Endodermal cell (in vitro differentiated cells): ENCODE results near the gene TBXAS1. TPM values are rescaled to one million over a fixed set of nuclear protein-coding genes. Genes with fewer than 3 reads are reported as not detected.

Source experiments
- DNase-seq: peaks from one replicate; pipeline ENCODE4 v3.0.0-alpha.2; 2017
- H3K27ac ChIP-seq: 2 replicates; pipeline ENCODE4 v1.5.1; 2013; ENCODE audit warnings: mild to moderate bottlenecking, low read depth, low read length, moderate library complexity
- H3K27me3 ChIP-seq: 2 replicates; pipeline ENCODE4 v1.6.1; 2013; ENCODE audit warnings: mild to moderate bottlenecking, low read length, moderate library complexity; ENCODE audit not compliant: insufficient read depth, control insufficient read depth, poor library complexity, severe bottlenecking
- H3K36me3 ChIP-seq: 2 replicates; pipeline ENCODE4 v1.7.0; 2013; ENCODE audit warnings: mild to moderate bottlenecking, low read length, moderate library complexity; ENCODE audit not compliant: control insufficient read depth, insufficient read depth
- H3K4me1 ChIP-seq: one replicate; pipeline ENCODE4 v1.7.0; 2013; ENCODE audit warnings: low read length; ENCODE audit not compliant: control insufficient read depth, insufficient read depth
- H3K4me3 ChIP-seq: 2 replicates; pipeline ENCODE4 v1.5.1; 2013; ENCODE audit warnings: mild to moderate bottlenecking, low read length, moderate library complexity
- H3K9ac ChIP-seq: 2 replicates; pipeline ENCODE4 v1.6.1; 2013; ENCODE audit warnings: mild to moderate bottlenecking, low read length, moderate library complexity; ENCODE audit not compliant: poor library complexity, severe bottlenecking; ENCODE audit errors: extremely low read depth
- H3K9me3 ChIP-seq: 2 replicates; pipeline ENCODE4 v1.6.1; 2013; ENCODE audit warnings: mild to moderate bottlenecking, low read length, moderate library complexity; ENCODE audit not compliant: control insufficient read depth
- H3K27ac Mint-ChIP-seq: 2 replicates; pipeline ENCODE4 v1.8.0; 2020; ENCODE audit warnings: mixed read lengths
- H3K27me3 Mint-ChIP-seq: 2 replicates; pipeline ENCODE4 v1.8.0; 2021; ENCODE audit warnings: mild to moderate bottlenecking, mixed read lengths; ENCODE audit not compliant: insufficient read depth
- H3K36me3 Mint-ChIP-seq: 2 replicates; pipeline ENCODE4 v1.8.0; 2020; ENCODE audit warnings: low read depth, mixed read lengths
- H3K4me1 Mint-ChIP-seq: 2 replicates; pipeline ENCODE4 v1.8.0; 2020; ENCODE audit warnings: mixed read lengths
- H3K4me3 Mint-ChIP-seq: 2 replicates; pipeline ENCODE4 v1.8.0; 2020; ENCODE audit warnings: mild to moderate bottlenecking, moderate library complexity, mixed read lengths
- H3K9me3 Mint-ChIP-seq: 2 replicates; pipeline ENCODE4 v1.8.0; 2020; ENCODE audit warnings: mild to moderate bottlenecking, mixed read lengths
- WGBS, 2 experiments: methylation state at CpG; one replicate each; pipeline versions ENCODE4 v1.1.5 to v1.1.7; 2013; ENCODE audit warnings: missing lambda C conversion rate in 2 of 2, mixed read lengths in 1 of 2; ENCODE audit not compliant: insufficient coverage in 1 of 2, insufficient read length in 1 of 2; 5-methylcytosine and 5-hydroxymethylcytosine counted together
- total RNA-seq, 2 donors: library from RNA; stranded (reverse); fragmentation: NEBNext Ultra II Directional in 1 of 2; extraction: Animal tissue kit (Norgen Biotek cat#: 25700) in 1 of 2; gene quantifications; 2 replicates in 1 of 2; 3 replicates in 1 of 2; pipeline ENCODE4 v1.2.1, GENCODE V29; 2021
- TF ChIP-seq, protein P1 (sequence below): fragments of 200-600 bp; sonication (generic); conservative IDR thresholded peaks from 2 replicates; pipeline ENCODE4 v1.5.0; 2021; ENCODE audit warnings: antibody characterized with exemption, mild to moderate bottlenecking

The TBXAS1 gene
- total RNA-seq, 2 donors from 2014 or later: 7.6 to 13.5 TPM

DNA sequence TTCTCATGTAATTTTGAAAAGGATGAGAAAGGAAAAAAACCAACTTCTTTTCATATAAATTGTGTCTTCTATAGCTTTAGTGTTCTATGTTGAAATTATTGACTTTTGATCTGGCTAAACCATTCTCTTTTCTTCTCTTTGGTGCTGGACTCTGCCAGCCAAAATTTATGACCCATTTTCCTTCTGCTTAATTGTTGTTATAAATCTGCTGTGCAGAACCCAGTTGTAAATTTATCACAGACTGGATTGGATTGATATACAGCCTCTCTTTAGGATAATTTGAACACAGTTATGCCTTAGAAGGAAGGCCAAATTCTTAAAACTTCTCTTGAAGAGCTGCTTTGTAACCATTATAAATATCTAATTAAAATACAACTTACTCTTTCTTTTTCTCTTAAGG is 139.9 kb downstream of the TBXAS1 start:
- Mint-ChIP-seq H3K4me3 (no peak overlapping the region), H3K27ac (no peak overlapping the region), H3K9me3 (no peaks in the 10 kb centered on the region), H3K36me3 (no peaks in the 10 kb centered on the region), H3K4me1 (peaks cover 21% of the 10 kb centered on the region), H3K27me3 (peaks cover 2% of the 10 kb centered on the region)
- no peak overlapping the region for H3K9ac ChIP-seq
- DNase-seq: no peak
- H3K4me3 ChIP-seq: no peak overlapping the region
- peaks cover 9% of the 10 kb centered on the region for H3K4me1 ChIP-seq
- no peaks in the 10 kb centered on the region for H3K36me3 ChIP-seq
- H3K9me3 ChIP-seq: no peaks in the 10 kb centered on the region
- H3K27ac ChIP-seq: no peak overlapping the region
- no peaks in the 10 kb centered on the region for H3K27me3 ChIP-seq
- TF ChIP-seq, protein P1, sequence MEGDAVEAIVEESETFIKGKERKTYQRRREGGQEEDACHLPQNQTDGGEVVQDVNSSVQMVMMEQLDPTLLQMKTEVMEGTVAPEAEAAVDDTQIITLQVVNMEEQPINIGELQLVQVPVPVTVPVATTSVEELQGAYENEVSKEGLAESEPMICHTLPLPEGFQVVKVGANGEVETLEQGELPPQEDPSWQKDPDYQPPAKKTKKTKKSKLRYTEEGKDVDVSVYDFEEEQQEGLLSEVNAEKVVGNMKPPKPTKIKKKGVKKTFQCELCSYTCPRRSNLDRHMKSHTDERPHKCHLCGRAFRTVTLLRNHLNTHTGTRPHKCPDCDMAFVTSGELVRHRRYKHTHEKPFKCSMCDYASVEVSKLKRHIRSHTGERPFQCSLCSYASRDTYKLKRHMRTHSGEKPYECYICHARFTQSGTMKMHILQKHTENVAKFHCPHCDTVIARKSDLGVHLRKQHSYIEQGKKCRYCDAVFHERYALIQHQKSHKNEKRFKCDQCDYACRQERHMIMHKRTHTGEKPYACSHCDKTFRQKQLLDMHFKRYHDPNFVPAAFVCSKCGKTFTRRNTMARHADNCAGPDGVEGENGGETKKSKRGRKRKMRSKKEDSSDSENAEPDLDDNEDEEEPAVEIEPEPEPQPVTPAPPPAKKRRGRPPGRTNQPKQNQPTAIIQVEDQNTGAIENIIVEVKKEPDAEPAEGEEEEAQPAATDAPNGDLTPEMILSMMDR: no peak

DNA sequence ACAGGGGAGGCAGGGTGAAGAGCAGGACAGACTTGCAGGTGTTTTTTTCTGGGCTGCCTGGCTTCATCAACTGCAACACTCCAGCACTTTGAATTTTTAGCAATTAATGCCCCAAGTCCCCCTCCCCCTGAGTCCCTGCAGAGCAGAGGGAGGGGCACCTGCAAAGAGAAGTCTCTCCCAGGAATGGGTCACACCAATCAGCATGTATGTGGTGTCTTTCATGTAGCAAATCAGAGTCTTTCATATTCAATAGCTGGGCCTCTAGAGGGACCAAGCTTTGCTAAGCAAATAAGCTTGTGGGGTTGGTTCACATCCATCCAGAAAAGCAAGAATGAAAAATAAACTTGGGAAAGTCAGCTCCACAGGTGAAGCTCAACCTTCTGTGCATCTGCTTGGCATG is 143.0 kb downstream of the TBXAS1 start:
- Histone ChIP-seq H3K27me3 (no peaks in the 10 kb centered on the region), H3K4me3 (no peak overlapping the region), H3K9ac (no peak overlapping the region), H3K36me3 (no peaks in the 10 kb centered on the region), H3K27ac (peak overlapping the region; percentile 33), H3K4me1 (peaks cover 24% of the 10 kb centered on the region), H3K9me3 (no peaks in the 10 kb centered on the region)
- Mint-ChIP-seq H3K36me3 (no peaks in the 10 kb centered on the region), H3K27me3 (peaks cover 2% of the 10 kb centered on the region), H3K4me3 (no peak overlapping the region), H3K9me3 (no peaks in the 10 kb centered on the region), H3K4me1 (peaks cover 34% of the 10 kb centered on the region), H3K27ac (no peak overlapping the region)
- TF ChIP-seq, protein P1: no peak
- DNase-seq: peak; percentile 72

DNA sequence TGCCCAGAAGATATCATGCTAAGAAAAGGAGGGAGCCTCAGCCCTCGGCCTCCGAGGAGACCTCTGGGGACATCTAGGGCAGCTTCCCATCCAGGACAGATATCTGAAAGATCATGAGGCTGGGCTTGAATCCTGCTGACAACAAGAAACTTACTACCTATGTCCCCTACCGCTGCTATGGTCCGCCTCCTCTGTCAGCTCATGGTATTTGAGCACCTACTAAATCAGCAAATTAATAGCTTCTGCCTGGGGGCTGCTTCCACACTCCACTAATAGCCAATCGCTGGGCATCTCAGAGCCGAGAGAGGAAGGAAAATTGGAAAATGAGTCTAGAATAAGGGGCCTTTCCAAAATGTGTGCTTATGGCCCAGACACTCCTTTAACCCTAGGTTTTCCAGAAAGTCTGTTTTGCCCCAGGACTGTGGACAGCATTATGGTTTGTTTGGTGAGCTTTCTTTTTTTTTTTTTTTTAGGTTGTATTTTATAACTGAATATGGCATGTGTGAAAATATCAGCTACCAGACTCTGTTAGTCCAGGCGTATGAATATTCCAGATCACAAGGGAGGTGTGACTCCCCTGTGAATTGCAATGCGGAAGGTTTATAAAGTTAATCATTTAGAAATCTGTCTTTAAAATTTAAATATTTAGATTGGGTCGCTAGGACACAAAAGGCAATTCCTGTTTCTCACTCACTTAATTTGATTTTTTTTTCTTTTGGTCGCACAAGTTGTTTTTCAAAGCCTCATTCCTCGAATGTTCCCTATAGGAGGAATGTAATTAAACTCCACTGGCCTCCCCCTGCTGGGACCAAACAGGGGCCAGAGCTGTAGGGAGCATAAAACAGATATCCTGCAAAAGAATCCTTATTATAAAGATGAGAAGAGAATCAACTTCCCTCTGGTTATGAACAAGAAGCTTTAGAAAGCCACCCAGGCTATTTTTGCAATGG is 144.3 kb downstream of the TBXAS1 start:
- Mint-ChIP-seq H3K36me3 (no peaks in the 10 kb centered on the region), H3K9me3 (no peaks in the 10 kb centered on the region), H3K4me1 (peaks cover 36% of the 10 kb centered on the region), H3K27me3 (peaks cover 2% of the 10 kb centered on the region), H3K27ac (no peak overlapping the region), H3K4me3 (no peak overlapping the region)
- no peak overlapping the region for H3K9ac ChIP-seq
- no peak overlapping the region for H3K4me3 ChIP-seq
- H3K27me3 ChIP-seq: no peaks in the 10 kb centered on the region
- peak; percentile 57 for DNase-seq
- 39 to 64% methylated on average over 4 to 11 of the region's 11 CpGs for WGBS, 2 experiments
- no peaks in the 10 kb centered on the region for H3K9me3 ChIP-seq
- H3K36me3 ChIP-seq: no peaks in the 10 kb centered on the region
- peaks cover 24% of the 10 kb centered on the region for H3K4me1 ChIP-seq
- H3K27ac ChIP-seq: no peak overlapping the region
- TF ChIP-seq, protein P1: no peak
